Activated T-cell treated with anti-CD3 and anti-CD28 coated beads for 48 hours (primary cell): Measurements from ENCODE around the gene MEAK7.

ENCODE experiments used
- DNase-seq: peaks from one replicate; pipeline ENCODE4 v3.0.0-alpha.2; 2020; ENCODE audit warnings: low read depth

MEAK7 gene

DNA sequence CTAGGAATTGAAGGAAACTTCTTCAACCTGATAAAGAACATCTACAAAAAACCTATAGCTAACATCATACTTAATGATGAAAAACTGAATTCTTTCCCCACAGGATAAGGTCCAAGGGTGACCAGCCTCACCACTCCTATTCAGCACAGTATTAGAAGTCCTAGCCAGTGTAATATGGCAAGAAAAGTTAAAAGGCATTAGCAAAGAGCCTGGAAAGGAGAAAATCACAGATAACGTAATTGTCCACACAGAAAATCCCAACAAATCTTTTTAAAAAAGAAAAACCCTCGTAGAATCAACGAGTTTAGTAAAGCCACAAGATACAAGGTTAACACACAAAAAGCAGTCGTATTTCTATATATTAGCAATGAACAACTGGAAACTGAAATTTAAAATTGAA is 37.8 kb downstream of the MEAK7 start:
- DNase-seq, result no peak

DNA sequence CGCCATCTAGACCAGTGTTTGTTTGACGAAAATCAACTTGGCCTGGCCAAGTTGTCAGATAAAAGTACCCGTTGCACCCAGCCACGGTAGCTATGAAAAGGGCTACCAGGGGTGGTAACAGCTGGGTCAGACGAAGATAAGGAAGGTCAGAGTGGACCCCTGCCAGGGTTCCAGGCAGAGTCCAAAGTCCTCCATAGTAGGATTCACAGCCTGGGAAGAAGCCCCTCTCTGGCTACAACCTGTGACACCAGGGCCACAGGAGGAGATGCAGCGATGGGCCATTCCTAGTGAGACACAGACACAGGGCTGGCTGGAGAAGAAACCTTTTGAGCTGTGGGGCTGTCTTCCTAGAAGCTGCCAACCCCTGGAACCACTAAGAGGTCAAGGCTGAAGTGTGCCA is 39.3 kb downstream of the MEAK7 start:
- DNase-seq, result no peak

DNA sequence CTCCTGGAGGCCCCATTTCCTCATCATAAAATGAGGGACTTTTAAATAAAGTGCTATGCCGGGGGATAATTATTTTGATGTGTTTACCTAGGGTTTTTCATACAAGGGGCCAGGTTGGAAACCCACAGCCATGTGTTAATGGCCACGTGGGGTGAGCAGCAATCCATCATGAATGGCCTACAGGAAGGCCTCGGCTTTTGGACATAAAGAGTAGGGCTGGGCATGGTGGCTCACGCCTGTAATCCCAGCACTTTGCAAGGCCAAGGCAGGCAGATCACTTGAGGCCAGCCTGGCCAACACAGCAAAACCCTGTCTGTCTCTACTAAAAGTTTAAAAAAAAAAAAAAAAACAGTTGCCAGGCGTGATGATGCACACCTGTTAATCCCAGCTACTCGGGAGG is 40.3 kb downstream of the MEAK7 start:
- no peak for DNase-seq

DNA sequence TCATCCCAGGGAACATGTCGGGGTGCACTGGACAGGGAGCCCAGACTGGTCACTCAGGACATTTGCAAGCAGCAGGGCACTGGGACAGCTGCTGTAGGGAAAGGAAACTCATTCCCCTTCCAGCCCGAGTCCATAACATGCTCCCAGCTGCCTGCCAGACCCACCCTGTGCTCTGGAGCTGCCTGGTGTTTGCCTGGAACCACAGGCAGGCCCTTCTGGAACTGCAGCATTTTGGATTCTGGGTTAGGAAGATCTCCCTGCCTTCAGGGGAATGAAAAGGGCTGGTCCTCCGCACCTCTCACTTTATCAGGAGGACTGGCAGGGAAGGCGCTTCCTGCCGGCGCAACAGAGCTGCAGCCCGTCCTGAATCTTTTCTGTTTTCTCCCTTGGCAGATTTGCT is 41.2 kb downstream of the MEAK7 start:
- DNase-seq, result no peak

DNA sequence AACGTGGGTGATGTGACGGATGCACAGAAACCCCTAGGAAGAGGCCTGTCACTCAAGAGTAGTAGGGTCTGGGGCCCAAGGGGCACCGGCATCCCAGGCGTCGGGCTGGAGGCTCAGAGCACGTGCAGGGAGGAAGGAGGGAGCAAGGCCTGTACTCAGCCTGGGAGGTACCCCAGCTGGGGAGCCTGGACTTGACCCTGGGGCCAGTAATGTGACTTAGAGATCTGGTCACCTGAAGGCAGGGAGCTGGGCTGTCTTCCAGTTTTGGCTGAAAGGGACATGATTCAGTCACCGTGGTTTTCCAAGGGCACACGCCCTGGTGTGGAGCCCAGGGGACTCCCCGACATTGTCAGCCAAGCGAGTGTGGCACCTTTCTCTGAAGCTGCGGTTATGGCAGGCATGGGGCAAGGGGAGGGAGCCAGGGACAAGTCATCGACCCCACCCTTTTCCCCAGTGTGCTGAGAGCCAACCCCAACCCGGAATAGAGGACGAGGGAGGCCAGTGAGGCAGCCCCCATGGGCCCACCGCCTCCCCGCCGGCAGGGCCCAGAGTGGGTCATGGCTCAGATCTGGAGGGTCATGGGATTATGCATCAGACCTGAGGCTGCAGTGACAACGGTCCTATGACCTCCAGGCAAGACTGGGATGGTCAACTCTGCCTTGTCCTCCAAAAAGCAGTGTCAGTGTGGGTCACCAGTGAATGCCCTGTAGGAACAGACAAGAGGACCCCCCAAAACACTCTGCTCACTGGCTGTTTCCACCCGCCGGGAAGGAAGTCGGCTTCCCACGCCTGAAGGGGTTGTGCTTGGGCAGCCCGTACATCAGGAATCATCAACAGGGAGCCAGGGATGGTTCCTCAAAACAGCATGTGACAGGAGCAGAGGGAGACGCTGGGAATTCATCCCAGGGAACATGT is 41.9 kb downstream of the MEAK7 start:
- DNase-seq, result no peak

DNA sequence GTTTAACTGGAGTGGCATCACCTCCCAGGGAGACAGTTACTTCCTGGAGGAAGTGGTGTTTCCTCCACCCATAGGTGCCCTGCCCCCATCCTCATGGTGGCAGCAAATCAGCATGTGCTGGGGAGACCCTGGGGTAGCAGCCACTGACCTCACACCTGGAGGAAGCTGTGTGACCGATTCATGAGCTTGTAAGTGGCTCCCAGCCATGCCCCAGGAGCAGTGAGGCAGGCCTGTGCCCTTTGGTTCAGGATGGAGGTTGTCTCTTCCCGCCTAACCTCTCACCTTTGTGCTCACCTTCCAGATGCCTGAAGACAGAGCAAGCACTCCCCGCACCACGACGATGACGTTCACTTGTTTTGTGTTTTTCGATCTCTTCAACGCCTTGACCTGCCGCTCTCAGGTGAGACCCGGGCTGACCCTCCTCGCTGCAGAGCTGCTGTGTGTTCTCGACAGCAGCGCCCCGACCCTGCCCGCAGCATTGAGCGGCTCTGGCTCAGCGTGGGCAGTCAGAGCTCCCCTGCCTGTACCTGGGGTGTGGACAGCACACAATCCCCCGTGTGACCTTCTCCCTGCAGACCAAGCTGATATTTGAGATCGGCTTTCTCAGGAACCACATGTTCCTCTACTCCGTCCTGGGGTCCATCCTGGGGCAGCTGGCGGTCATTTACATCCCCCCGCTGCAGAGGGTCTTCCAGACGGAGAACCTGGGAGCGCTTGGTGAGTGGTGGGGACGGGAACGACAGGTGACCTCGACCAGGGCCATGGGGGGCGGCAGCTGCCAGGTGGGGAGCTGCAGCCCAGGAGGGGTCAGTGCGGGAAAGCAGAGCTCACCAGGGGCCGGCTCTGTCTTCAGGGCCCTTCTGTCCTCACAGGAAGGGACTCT is 42.8 kb downstream of the MEAK7 start:
- no peak for DNase-seq

DNA sequence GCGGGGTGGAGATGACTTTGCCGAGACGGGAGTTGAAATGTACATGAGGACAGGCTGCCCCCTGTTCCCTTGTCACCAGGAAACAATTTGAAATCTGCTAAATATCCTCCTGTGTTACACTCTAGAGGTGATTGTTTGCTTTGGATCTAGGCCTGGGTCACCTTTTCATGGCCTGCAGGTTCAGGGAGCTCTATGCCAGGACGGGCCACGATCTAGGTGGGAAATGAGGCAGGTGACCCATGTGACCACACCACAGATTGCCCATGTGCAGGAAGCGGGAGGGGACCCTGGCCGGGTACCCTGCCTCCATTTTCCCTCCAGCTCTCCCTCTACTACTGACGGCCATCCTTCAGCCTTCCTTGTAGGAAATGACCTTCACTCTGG is 43.4 kb downstream of the MEAK7 start:
- DNase-seq, result no peak

DNA sequence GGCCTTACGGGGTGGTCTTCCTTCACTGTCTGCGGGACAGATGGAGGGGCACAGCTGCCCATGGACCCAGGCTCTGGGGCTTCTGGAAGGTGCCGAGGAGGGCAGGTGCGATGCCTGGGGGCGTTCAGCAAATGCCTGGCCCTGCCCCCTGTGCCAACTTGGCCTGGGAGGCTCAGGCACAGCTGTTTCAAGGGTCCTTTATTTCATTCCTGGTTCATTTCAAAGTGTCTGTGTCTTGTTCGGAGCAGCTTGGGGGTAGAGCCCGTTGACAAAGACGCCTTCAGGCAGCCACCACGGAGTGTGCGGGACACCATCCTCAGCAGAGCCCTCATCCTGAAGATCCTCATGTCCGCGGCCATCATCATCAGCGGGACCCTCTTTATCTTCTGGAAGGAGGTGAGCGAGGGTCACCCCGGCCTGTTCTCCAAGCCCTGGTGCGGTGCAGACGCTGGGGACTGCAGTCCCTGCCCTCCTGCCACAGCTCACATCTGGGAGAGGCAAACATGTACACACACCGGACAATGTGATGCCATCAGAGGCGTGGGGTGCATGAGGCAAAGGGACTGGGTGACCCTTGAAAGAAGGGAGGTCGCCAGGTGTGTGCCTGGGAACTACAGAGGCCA is 43.9 kb downstream of the MEAK7 start:
- no peak for DNase-seq

DNA sequence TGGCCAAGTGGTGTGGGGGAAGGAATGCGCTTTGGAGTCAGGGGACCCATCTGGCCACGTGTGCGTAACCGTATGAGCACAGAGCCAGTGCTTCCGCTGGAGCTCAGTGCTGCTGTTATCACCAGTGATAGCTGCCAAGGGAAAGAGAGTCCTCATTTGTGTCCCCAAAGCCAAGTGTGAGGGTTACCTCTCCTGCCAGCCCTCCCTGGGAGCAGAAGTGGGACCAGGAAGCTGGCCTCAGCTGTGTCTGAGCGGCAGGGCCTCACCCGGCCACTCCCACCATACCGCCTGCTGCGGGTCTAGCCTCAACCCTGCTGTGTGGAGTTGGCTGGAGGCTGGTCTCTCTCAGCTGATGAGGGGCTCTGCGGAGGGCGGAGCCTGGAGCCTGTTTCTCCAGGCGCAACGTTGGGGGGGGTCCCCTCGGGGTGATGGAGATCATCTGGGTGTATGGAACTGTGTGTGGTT is 44.5 kb downstream of the MEAK7 start:
- no peak for DNase-seq

DNA sequence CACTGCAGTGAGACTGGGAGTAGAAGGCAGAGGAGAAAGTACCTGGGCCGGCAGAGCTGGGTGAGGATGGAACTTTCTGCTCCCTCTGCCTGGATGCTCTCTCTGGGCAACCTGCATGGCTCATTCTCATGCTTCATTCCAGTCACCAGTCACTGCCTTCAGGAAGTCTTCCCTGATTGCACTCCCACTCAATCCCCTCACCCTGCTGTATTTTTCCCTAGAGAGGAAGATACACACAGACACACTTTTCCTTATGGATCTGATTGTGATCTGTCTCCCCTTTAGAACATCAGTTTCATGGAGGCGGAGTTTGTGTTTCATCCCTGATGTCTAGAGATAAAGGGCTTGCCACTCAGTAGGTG is 44.9 kb downstream of the MEAK7 start:
- no peak for DNase-seq

DNA sequence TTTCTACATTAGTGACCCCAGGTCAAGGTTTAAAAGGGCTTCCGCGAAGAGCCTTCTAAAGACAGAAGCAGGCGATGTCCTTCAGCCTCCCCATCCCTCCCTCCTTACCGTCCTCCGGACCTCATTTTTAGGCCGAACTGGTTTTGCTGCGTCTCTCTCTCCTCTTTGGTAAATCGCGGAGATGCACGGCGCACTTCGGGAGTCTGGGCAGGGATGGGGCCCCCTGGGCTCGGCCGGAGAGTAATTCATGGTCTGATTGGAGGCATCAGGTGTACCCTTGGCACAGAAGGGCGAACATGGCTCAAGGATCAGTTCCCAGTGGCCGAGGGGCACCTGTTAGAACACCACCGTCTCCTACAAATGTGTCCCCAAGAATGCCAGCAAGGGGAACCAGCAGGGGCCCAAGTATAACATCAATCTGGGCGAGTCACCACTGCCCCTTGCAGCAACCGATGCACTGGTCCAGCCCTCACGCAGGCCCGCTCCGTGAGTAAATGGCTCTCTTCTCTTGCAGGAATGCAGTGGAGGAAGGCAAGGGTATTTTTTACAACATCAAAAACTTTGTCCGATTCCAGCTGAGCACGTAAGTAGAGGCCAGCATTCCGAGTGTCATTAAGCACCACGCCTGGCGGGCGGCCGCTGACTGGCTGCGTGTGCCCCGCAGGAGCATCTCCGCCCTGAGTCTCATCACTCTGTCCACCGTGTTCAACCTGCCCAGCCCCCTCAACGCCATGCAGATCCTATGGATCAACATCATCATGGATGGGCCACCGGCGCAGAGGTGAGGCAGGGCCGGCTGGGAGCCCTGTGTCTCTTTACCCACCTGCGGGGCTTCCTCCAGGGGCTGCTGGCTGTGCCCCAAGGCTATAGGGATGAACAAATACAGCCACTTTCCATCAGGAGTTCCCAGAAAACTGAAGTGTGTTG is 45.6 kb downstream of the MEAK7 start:
- no peak for DNase-seq

DNA sequence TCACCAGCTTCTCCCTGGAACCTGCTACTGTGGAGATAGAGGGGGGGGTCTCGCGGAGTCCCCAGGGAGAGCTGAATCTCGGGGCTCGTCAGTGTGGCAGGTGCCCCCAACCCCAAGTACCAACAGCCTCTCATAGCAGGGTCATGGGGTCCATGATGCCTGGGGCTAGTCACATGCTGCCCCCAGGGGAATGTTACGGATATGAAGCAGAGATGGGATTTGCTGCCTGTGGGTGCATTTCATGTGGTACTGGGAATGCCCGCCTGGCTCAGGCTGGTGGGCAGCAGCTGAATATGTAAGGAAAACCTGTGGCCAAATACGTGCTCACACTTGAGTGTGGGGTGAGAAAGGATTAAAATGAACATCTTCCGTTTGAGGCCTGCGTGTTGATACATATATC is 49.4 kb downstream of the MEAK7 start:
- DNase-seq, result no peak
